Vagina (tissue), 2 donors: Measurements from ENCODE around the gene TMC8. TPM values are rescaled to one million over a fixed set of nuclear protein-coding genes. Genes with fewer than 3 reads are reported as not detected.

Experiments
- DNase-seq, 2 donors: peaks; one replicate each; pipeline ENCODE4 v3.0.0-alpha.2; 2017; ENCODE audit errors: extremely low spot score in 2 of 2
- H3K27ac ChIP-seq: fragments of 200-600 bp; sonication (generic); one replicate; pipeline ENCODE4 v1.5.1; 2019
- H3K27me3 ChIP-seq: fragments of 200-600 bp; sonication (generic); one replicate; pipeline ENCODE4 v1.5.1; 2019
- H3K36me3 ChIP-seq, 2 donors: fragments of 200-600 bp; sonication (generic); one replicate each; pipeline ENCODE4 v1.5.1; 2017 to 2019
- H3K4me1 ChIP-seq: fragments of 200-600 bp; sonication (generic); one replicate; pipeline ENCODE4 v1.5.1; 2019
- H3K4me3 ChIP-seq, 2 donors: fragments of 200-600 bp; sonication (generic); 1 replicate in 1 of 2; 2 replicates in 1 of 2; pipeline ENCODE4 v1.5.1; 2016 to 2019
- H3K9me3 ChIP-seq: fragments of 200-600 bp; sonication (generic); one replicate; pipeline ENCODE4 v1.5.1; 2019
- POLR2A ChIP-seq, 2 donors: fragments of 450-650 bp; IDR thresholded peaks; one replicate each; pipeline ENCODE4 v1.6.1; 2017; ENCODE audit warnings: antibody characterized with exemption in 2 of 2, mild to moderate bottlenecking in 2 of 2, moderate library complexity in 2 of 2
- POLR2AphosphoS5 ChIP-seq, 2 donors: sonication (generic); formaldehyde crosslinking; IDR thresholded peaks; one replicate each; pipeline ENCODE4 v1.9.0; 2017; ENCODE audit warnings: antibody characterized with exemption in 2 of 2, mild to moderate bottlenecking in 2 of 2, low read depth in 1 of 2; ENCODE audit not compliant: insufficient read depth in 1 of 2
- intact Hi-C: fragments of 100-400 bp; cut with DNase I; formaldehyde crosslinking; loops from one replicate; pipeline ENCODE4 v1.15.1; 2023
- total RNA-seq: library from RNA; depleted of rRNA; stranded (reverse); fragments of >200 nt; gene quantifications from one replicate; pipeline ENCODE4 v1.2.3, GENCODE V29; 2016
- TF ChIP-seq, protein P1 (sequence below), 3 experiments: fragments of 450-650 bp in 2 of 3; fragments of 200-600 bp in 1 of 3; sonication (generic) in 1 of 3; IDR thresholded peaks; one replicate each; pipeline ENCODE4 v1.5.1; 2017 to 2019; ENCODE audit warnings: antibody characterized with exemption in 3 of 3, mild to moderate bottlenecking in 2 of 3, moderate library complexity in 2 of 3

Gene TMC8
- total RNA-seq, 1 donor from 2014 or later: 24.6 TPM

DNA sequence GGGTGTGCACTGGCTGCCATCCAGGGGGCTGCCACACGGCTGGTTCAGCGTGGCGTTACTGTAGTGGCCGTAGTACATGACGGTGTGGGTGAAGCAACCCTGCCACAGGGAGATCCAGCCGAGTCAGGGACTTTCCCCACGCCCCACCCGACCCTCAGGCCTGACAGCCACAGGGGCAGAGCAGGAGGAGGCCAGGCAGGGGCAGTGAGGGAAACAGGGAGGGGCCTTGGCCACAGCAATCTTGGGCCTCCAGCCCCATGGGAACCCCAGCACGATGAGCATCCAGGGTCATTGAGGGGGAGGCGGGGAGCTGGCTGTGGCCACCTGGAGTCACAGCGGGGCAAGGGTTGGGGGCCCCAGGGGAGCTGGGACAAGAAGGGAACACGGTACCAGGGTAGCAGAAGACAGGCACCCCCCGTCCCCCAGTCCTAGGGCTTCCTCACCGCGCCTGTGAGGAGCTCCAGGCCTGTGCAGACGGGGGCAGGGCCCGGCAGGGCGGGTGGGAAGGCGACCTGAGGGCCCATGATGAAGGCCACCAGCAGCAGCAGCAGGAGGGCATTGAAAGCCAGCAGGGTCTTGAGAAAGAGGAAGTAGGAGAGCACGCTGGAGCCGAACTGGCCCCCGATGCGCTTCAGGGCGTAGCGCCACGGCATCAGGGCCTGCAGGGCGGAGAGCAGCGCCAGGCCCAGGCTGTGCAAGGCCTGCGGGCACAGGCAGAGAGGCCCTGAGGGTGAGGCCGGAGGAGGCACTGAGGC, 6.3 kb upstream of the TMC8 start:
- intact Hi-C loops: no loop called here
- no peak for DNase-seq
- no peaks in the 10 kb centered on the region for H3K9me3 ChIP-seq
- no peak for TF ChIP-seq POLR2A (IDR thresholded peaks at IDR 0.05)
- TF ChIP-seq, protein P1, sequence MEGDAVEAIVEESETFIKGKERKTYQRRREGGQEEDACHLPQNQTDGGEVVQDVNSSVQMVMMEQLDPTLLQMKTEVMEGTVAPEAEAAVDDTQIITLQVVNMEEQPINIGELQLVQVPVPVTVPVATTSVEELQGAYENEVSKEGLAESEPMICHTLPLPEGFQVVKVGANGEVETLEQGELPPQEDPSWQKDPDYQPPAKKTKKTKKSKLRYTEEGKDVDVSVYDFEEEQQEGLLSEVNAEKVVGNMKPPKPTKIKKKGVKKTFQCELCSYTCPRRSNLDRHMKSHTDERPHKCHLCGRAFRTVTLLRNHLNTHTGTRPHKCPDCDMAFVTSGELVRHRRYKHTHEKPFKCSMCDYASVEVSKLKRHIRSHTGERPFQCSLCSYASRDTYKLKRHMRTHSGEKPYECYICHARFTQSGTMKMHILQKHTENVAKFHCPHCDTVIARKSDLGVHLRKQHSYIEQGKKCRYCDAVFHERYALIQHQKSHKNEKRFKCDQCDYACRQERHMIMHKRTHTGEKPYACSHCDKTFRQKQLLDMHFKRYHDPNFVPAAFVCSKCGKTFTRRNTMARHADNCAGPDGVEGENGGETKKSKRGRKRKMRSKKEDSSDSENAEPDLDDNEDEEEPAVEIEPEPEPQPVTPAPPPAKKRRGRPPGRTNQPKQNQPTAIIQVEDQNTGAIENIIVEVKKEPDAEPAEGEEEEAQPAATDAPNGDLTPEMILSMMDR (IDR thresholded peaks at IDR 0.05): no peak
- TF ChIP-seq POLR2AphosphoS5 (IDR thresholded peaks at IDR 0.05; ENCODE audit: insufficient read depth in 1 of 2, low read depth in 1 of 2): no peak
- H3K36me3 ChIP-seq: peaks cover 0 to 7% of the 10 kb centered on the region in 2 donors
- H3K4me3 ChIP-seq: no peak overlapping the region
- peaks cover 52% of the 10 kb centered on the region for H3K4me1 ChIP-seq
- H3K27me3 ChIP-seq: no peaks in the 10 kb centered on the region
- no peak overlapping the region for H3K27ac ChIP-seq

DNA sequence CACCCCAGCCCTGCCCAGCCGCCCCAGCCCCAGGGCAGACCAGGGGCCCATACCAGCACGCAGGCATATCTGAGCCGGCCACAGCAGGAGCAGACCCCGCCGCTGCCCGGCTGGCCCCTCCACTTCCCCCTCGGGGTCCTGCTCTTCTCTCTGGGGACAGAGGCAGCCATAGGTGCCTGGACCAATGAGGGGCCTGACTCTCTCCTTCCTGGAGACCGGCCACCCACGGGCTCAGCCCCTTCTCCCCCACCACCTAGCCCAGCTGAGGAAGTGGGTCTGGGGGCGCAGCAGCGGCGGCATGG, 5.8 kb upstream of the TMC8 start:
- intact Hi-C loops: loop anchor here (5.0 kb wide), 1 partner anchor 53 kb away; no protein-coding TSS in a partner anchor
- no peak for DNase-seq
- H3K4me1 ChIP-seq: peaks cover 57% of the 10 kb centered on the region

DNA sequence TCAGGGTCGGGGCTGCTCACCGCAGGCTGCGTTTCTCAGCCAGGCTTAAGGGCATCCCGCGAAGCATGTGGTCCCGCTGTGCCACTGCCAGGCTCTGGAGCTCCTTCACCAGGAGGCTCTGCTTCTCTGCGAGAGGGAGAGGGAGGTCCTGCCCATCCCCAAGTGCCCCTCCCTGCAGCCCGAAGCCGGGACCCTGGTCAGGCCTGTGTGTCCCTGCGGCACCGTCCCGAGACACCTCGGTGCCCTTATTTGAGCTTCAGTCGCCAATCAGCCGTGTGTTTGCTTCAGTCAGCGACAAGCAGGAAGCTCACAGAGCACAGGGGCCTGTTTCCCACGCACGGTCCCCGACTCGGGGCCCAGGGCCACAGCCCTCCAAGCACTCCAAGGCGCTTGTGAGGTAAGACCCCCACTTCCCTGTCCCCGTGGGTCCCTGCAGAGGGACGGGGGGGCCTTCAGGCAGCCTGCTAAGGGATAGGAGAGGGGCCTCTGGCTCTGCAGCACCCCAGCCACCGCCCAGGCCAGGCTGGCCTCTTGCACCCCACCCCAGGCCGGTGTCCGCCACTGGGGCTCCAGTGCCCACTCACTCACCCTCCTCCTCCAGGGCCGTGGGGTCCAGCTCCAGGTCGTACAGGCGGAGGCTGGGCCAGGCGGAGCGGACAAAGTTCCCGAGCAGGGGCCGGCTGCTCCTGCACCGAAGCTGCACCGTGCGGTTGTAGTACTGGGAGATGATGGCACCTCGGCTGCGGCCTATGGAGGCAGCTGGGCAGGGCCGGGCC, 5.2 kb upstream of the TMC8 start:
- H3K4me3 ChIP-seq: no peak overlapping the region

More for the DNA sequence above, 5.8 kb upstream of the TMC8 start:
- Histone ChIP-seq H3K9me3 (no peaks in the 10 kb centered on the region), H3K4me3 (no peak overlapping the region), H3K27me3 (no peaks in the 10 kb centered on the region), H3K36me3 (peaks cover 0 to 7% of the 10 kb centered on the region in 2 donors), H3K27ac (no peak overlapping the region)
- TF ChIP-seq POLR2A (IDR thresholded peaks at IDR 0.05) (no peak), POLR2AphosphoS5 (IDR thresholded peaks at IDR 0.05; ENCODE audit: insufficient read depth in 1 of 2, low read depth in 1 of 2) (no peak)
- TF ChIP-seq, protein P1 (IDR thresholded peaks at IDR 0.05): no peak

DNA sequence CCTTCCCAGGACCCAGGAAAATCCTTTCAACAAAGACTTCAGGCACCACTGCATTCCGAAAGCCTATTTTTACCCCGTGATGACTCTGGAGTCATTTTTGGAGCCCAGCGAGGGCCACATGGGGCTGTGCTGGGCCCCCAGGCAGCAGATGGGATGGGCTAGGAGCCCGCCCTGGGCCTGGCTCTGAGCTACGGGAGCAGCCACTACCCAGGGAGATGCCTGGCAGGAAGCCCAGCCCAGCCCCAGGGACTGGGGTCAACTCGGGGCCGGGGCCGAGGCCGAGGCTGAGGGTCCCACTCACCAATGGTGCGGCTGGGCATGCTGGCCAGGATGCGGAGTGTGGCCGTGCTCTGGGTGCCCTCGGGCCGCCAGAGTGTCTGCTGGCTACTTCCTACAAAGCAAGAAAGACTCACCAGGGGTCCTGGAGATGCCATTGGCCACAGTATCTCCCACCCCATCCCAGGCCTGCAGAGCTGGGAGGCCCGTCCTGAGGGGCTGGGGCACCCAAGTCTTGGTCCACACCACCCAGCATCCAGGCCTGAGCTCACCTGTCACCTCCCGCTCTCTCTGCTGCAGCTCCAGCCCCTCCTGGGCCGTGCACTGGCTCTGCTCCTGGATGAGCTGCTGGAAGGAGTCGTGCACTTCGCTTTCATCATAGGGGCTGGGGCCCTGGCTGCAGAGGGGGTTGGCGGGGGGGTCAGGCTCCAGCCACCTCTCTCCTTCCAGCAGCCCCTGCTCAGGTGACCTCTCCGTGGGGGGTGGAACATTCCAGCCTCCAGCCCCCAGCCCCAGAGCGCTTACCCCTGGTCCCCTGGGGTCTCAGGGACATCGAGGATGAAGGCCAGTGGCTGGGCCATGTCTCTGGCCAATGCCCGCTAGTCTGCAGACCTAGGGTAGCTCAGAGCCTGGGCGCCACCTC, 4.3 kb upstream of the TMC8 start:
- H3K4me1 ChIP-seq: peaks cover 71% of the 10 kb centered on the region
- H3K36me3 ChIP-seq: peaks cover 0 to 7% of the 10 kb centered on the region in 2 donors
- peak overlapping the region; percentile 47 for H3K27ac ChIP-seq
- no peaks in the 10 kb centered on the region for H3K27me3 ChIP-seq
- intact Hi-C loops: loop anchor here (5.0 kb wide), 1 partner anchor 51 kb away; no protein-coding TSS in a partner anchor
- TF ChIP-seq POLR2AphosphoS5 (IDR thresholded peaks at IDR 0.05; ENCODE audit: insufficient read depth in 1 of 2, low read depth in 1 of 2): no peak
- no peak for TF ChIP-seq POLR2A (IDR thresholded peaks at IDR 0.05)
- TF ChIP-seq, protein P1 (IDR thresholded peaks at IDR 0.05): no peak
- DNase-seq: no peak
- H3K9me3 ChIP-seq: no peaks in the 10 kb centered on the region
- H3K4me3 ChIP-seq: no peak overlapping the region

More for the DNA sequence above, 5.2 kb upstream of the TMC8 start:
- H3K36me3 ChIP-seq: peaks cover 0 to 7% of the 10 kb centered on the region in 2 donors
- no peaks in the 10 kb centered on the region for H3K9me3 ChIP-seq
- TF ChIP-seq POLR2AphosphoS5 (IDR thresholded peaks at IDR 0.05; ENCODE audit: insufficient read depth in 1 of 2, low read depth in 1 of 2) (no peak), POLR2A (IDR thresholded peaks at IDR 0.05) (no peak)
- TF ChIP-seq, protein P1 (IDR thresholded peaks at IDR 0.05): no peak
- no peak for DNase-seq
- H3K4me1 ChIP-seq: peaks cover 62% of the 10 kb centered on the region
- H3K27me3 ChIP-seq: no peaks in the 10 kb centered on the region
- peak overlapping the region; percentile 47 for H3K27ac ChIP-seq
- intact Hi-C loops: loop anchor here (5.0 kb wide), 1 partner anchor 52 kb away; no protein-coding TSS in a partner anchor
